Prostate gland (tissue), 2 donors: ENCODE data around the gene PER1. TPM values are rescaled to one million over a fixed set of nuclear protein-coding genes. Genes with fewer than 3 reads are reported as not detected.
A peak's percentile ranks its signal among the peaks of the same experiment; 100 is the strongest.

Experiments used
- DNase-seq: peaks from one replicate; pipeline ENCODE4 v3.0.0-alpha.2; 2019; ENCODE audit warnings: low spot score
- H3K27ac ChIP-seq, 2 donors: fragments of 200-600 bp; sonication (generic); 2 replicates each; pipeline ENCODE4 v1.5.1; 2017 to 2019
- H3K27me3 ChIP-seq: fragments of 200-600 bp; sonication (generic); replicated peaks from 2 replicates; pipeline ENCODE4 v1.5.1; 2019; ENCODE audit not compliant: insufficient read depth
- H3K36me3 ChIP-seq, 2 donors: fragments of 200-600 bp; sonication (generic); 1 replicate in 1 of 2; 2 replicates in 1 of 2; pipeline versions ENCODE4 v1.5.1 to v1.8.1; 2017 to 2019
- H3K4me1 ChIP-seq: fragments of 200-600 bp; sonication (generic); replicated peaks from 2 replicates; pipeline ENCODE4 v1.5.1; 2019
- H3K4me3 ChIP-seq, 2 donors: fragments of 200-600 bp; sonication (generic); 2 replicates each; pipeline ENCODE4 v1.5.1; 2017 to 2019
- H3K9me3 ChIP-seq: fragments of 200-600 bp; sonication (generic); 2 replicates; pipeline ENCODE4 v1.5.1; 2017
- CTCF ChIP-seq, 4 experiments: fragments of 200-600 bp in 2 of 4; fragments of 450-650 bp in 2 of 4; sonication (generic) in 2 of 4; IDR thresholded peaks; 1 replicate in 3 of 4; 2 replicates in 1 of 4; pipeline ENCODE4 v1.5.1; 2016 to 2019; ENCODE audit warnings: antibody characterized with exemption in 4 of 4, mild to moderate bottlenecking in 2 of 4, moderate library complexity in 2 of 4
- POLR2A ChIP-seq: fragments of 450-650 bp; IDR thresholded peaks from one replicate; pipeline ENCODE4 v1.6.1; 2016; ENCODE audit warnings: antibody characterized with exemption, mild to moderate bottlenecking
- POLR2AphosphoS5 ChIP-seq: sonication (generic); formaldehyde crosslinking; IDR thresholded peaks from one replicate; pipeline ENCODE4 v1.6.1; 2017; ENCODE audit warnings: antibody characterized with exemption
- WGBS: methylation state at CpG from one replicate; pipeline ENCODE4 v1.1.5; 2018; 5-methylcytosine and 5-hydroxymethylcytosine counted together
- intact Hi-C: fragments of 100-400 bp; cut with DNase I; formaldehyde crosslinking; loops from one replicate; pipeline ENCODE4 v1.14.2; 2022
- total RNA-seq, 2 donors: library from RNA; depleted of rRNA; stranded (reverse); fragments of >200 nt; gene quantifications; one replicate each; pipeline ENCODE4 v1.1.0, GENCODE V29; 2016

The PER1 gene
- total RNA-seq, 2 donors from 2014 or later, result 119 to 142 TPM

DNA sequence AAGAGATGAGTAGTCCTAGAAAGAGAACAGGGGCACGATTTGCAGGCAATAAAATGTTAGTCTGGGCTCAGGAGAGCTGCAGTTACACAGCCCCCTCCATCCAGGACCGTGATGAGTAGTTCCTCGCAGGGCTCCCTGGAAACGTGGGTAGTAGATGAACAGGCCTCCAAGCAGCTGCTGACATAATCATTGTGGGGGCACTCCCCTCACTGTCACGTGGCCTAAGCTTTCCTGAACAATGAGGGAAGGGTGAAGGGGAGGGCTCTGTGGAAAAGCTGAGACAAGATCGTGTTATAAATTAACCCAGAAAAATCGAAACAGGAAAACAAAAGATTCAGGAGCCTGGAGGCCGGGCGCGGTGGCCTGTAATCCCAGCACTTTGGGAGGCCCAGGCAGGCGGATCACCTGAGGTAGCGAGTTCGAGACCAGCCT, 1.3 kb upstream of the PER1 start:
- TF ChIP-seq CTCF (IDR thresholded peaks at IDR 0.05), result no peak
- peak; percentile 47 for TF ChIP-seq POLR2AphosphoS5
- TF ChIP-seq POLR2A, result peak; percentile 52
- Histone ChIP-seq H3K36me3 (peaks cover 13 to 22% of the 10 kb centered on the region in 2 donors), H3K9me3 (no peaks in the 10 kb centered on the region), H3K27me3 (no peaks in the 10 kb centered on the region), H3K4me1 (peaks cover 17% of the 10 kb centered on the region), H3K27ac (peak overlapping the region; percentile 100), H3K4me3 (peak overlapping the region; percentile 71 to 95)
- intact Hi-C loops, result loop anchor here (10.0 kb wide), 1 partner anchor 309 kb away; no protein-coding TSS in a partner anchor
- WGBS, result 17% methylated on average over 13 of the region's 13 CpGs
- no peak for DNase-seq

DNA sequence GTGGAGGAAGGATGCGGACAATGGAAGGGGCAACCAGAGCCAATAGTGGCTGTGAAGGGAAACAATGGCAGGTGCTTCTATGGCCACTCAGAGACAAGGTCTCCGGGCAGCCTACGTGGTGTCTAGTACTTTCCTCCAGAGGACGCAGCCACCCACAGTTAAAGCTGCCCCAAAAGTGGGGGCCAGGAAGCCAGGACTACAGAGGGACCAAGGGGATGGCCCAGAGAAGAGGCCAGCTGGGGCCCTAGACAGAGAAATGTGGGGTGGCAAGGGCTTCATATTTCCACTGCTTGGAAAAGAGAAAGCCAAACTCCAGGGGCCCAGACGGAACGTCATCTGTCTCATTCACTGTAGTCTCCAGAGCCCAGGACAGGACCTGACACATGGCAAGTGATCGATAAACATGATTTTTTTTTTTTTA, 837 bp upstream of the PER1 start:
- Histone ChIP-seq H3K4me3 (peak overlapping the region; percentile 51 to 95), H3K9me3 (no peaks in the 10 kb centered on the region), H3K4me1 (peaks cover 17% of the 10 kb centered on the region), H3K27me3 (no peaks in the 10 kb centered on the region), H3K36me3 (peaks cover 18 to 27% of the 10 kb centered on the region in 2 donors), H3K27ac (peak overlapping the region; percentile 100)
- TF ChIP-seq CTCF (IDR thresholded peaks at IDR 0.05), result no peak
- no peak for TF ChIP-seq POLR2A
- TF ChIP-seq POLR2AphosphoS5, result no peak
- intact Hi-C loops, result loop anchor here (10.0 kb wide), 1 partner anchor 308 kb away; no protein-coding TSS in a partner anchor
- no peak for DNase-seq
- 74% methylated on average over 7 of the region's 7 CpGs for WGBS

GRCh38 chr17:8151641-8152111, 528 bp downstream of the PER1 start:
- peak overlapping the region; percentile 51 to 95 for H3K4me3 ChIP-seq
- H3K27me3 ChIP-seq, result no peaks in the 10 kb centered on the region
- intact Hi-C loops, result loop anchor here (10.0 kb wide), 1 partner anchor 307 kb away; no protein-coding TSS in a partner anchor
- DNase-seq, result peak; percentile 83
- H3K36me3 ChIP-seq, result peaks cover 32 to 41% of the 10 kb centered on the region in 2 donors
- H3K4me1 ChIP-seq, result peaks cover 17% of the 10 kb centered on the region
- peak overlapping the region; percentile 100 for H3K27ac ChIP-seq
- H3K9me3 ChIP-seq, result no peaks in the 10 kb centered on the region
- TF ChIP-seq POLR2A, result no peak
- TF ChIP-seq POLR2AphosphoS5, result peak; percentile 51
- 4% methylated on average over 22 of the region's 22 CpGs for WGBS

DNA sequence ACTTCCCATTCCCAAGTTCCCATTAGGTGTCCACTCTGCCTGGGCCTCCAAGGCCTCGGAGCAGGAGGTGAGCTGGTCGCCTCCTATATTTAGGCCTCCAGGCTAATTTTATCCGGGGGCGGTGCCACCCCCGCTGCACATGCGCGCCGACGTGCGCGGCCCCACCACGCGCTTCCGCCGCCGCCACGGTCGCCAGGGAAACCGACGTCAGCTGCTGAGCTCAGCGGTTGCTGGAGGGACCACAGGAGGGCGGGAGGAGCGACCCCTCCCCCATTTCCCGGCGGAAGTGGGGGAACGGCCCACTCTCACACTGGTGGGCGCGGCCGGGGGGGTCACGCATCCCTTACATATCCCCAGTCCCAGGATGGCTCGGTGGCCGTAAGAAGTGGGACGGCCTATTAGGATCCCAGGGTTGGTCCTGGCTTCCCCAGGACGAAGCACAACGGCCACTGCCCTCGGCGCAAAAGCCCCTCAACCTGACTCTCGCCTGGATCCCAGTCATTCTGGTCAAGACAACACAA, 1.0 kb downstream of the PER1 start:
- peak; percentile 77 for DNase-seq
- H3K36me3 ChIP-seq, result peaks cover 37 to 46% of the 10 kb centered on the region in 2 donors
- TF ChIP-seq POLR2A (peak; percentile 55), POLR2AphosphoS5 (peak; percentile 97), CTCF (IDR thresholded peaks at IDR 0.05) (peak in 1 of 4 experiments; percentile 33)
- peak overlapping the region; percentile 100 for H3K27ac ChIP-seq
- H3K27me3 ChIP-seq, result no peaks in the 10 kb centered on the region
- H3K4me3 ChIP-seq, result peak overlapping the region; percentile 51 to 95
- peaks cover 17% of the 10 kb centered on the region for H3K4me1 ChIP-seq
- H3K9me3 ChIP-seq, result no peaks in the 10 kb centered on the region
- 15% methylated on average over 38 of the region's 38 CpGs for WGBS
- intact Hi-C loops, result loop anchor here (10.0 kb wide), 1 partner anchor 306 kb away; no protein-coding TSS in a partner anchor

GRCh38 chr17:8150194-8151119, 1.7 kb downstream of the PER1 start:
- Histone ChIP-seq H3K4me1 (peaks cover 17% of the 10 kb centered on the region), H3K4me3 (peak overlapping the region; percentile 51 to 95), H3K27me3 (no peaks in the 10 kb centered on the region), H3K36me3 (peaks cover 44 to 53% of the 10 kb centered on the region in 2 donors), H3K9me3 (no peaks in the 10 kb centered on the region), H3K27ac (peak overlapping the region; percentile 100)
- intact Hi-C loops, result loop anchor here (10.0 kb wide), 1 partner anchor 306 kb away; no protein-coding TSS in a partner anchor
- no peak for TF ChIP-seq CTCF (IDR thresholded peaks at IDR 0.05)
- no peak for TF ChIP-seq POLR2AphosphoS5
- no peak for TF ChIP-seq POLR2A
- no peak for DNase-seq
- 81% methylated on average over 15 of the region's 18 CpGs for WGBS
